ENCODE results near the gene USP21.

USP21 gene

GRCh38 chr1:161137881-161138280, 21.4 kb upstream of the USP21 start:
- no peak for ATAC-seq
- TF ChIP-seq PATZ1 (CRISPR knock-in tag; IDR thresholded peaks at IDR 0.05; ENCODE audit: borderline replicate concordance) (no peak), CSDC2 (CRISPR knock-in tag; IDR thresholded peaks at IDR 0.05) (no peak), ZFP3 (CRISPR knock-in tag; IDR thresholded peaks at IDR 0.05) (no peak)

- TF ChIP-seq PPARA (CRISPR knock-in tag; IDR thresholded peaks at IDR 0.05; ENCODE audit: borderline replicate concordance) (no peak), ZNF8 (CRISPR knock-in tag; IDR thresholded peaks at IDR 0.05) (no peak), ZNF70 (CRISPR knock-in tag; IDR thresholded peaks at IDR 0.05) (no peak), ISL1 (CRISPR knock-in tag; IDR thresholded peaks at IDR 0.05) (no peak), RARB (CRISPR knock-in tag; IDR thresholded peaks at IDR 0.05) (no peak), ZFP30 (CRISPR knock-in tag; IDR thresholded peaks at IDR 0.05) (no peak), ZFP3 (CRISPR knock-in tag; IDR thresholded peaks at IDR 0.05) (no peak), CREB5 (CRISPR knock-in tag; IDR thresholded peaks at IDR 0.05; ENCODE audit: low read depth) (no peak), ARNTL (CRISPR knock-in tag; IDR thresholded peaks at IDR 0.05; ENCODE audit: borderline replicate concordance, low read depth) (no peak), OSR1 (CRISPR knock-in tag; IDR thresholded peaks at IDR 0.05) (no peak), CSDC2 (CRISPR knock-in tag; IDR thresholded peaks at IDR 0.05) (no peak), TSHZ2 (CRISPR knock-in tag; IDR thresholded peaks at IDR 0.05) (no peak), POU6F1 (CRISPR knock-in tag; IDR thresholded peaks at IDR 0.05; ENCODE audit: borderline replicate concordance, low read depth) (no peak), ESRRG (CRISPR knock-in tag; IDR thresholded peaks at IDR 0.05) (no peak)
- no peak for ATAC-seq
These were observed 20.9 kb upstream of the USP21 start for GRCh38 chr1:161138431-161138830.

GRCh38 chr1:161139766-161140165, 19.5 kb upstream of the USP21 start:
- ATAC-seq = peak; percentile 90
- TF ChIP-seq TSHZ2 (CRISPR knock-in tag; IDR thresholded peaks at IDR 0.05) = no peak
- no peak for TF ChIP-seq ZNF8 (CRISPR knock-in tag; IDR thresholded peaks at IDR 0.05)
- no peak for TF ChIP-seq ZC3H10 (CRISPR knock-in tag; IDR thresholded peaks at IDR 0.05)
- no peak for TF ChIP-seq ESRRG (CRISPR knock-in tag; IDR thresholded peaks at IDR 0.05)

GRCh38 chr1:161140755-161141400, 18.4 kb upstream of the USP21 start:
- no peak for TF ChIP-seq PPARA (CRISPR knock-in tag; IDR thresholded peaks at IDR 0.05; ENCODE audit: borderline replicate concordance)
- TF ChIP-seq PATZ1 (CRISPR knock-in tag; IDR thresholded peaks at IDR 0.05; ENCODE audit: borderline replicate concordance) = no peak
- TF ChIP-seq CSDC2 (CRISPR knock-in tag; IDR thresholded peaks at IDR 0.05) = no peak
- no peak for TF ChIP-seq ZFP3 (CRISPR knock-in tag; IDR thresholded peaks at IDR 0.05)
- no peak for TF ChIP-seq ZNF70 (CRISPR knock-in tag; IDR thresholded peaks at IDR 0.05)
- TF ChIP-seq TOX (CRISPR knock-in tag; IDR thresholded peaks at IDR 0.05; ENCODE audit: borderline replicate concordance) = no peak
- ATAC-seq = no peak
